ENCODE measurements around the gene MMP2. TPM values are rescaled to one million over a fixed set of nuclear protein-coding genes. Genes with fewer than 3 reads are reported as not detected.

Gene MMP2
- total RNA-seq, 3 donors from 2014 or later = 30.1 to 193 (median 153) TPM

- H3K9me3 ChIP-seq = no peaks in the 10 kb centered on the region
- H3K36me3 ChIP-seq (ENCODE audit: low read depth) = no peaks in the 10 kb centered on the region
- DNase-seq (no peak), ATAC-seq (peak; percentile 10)
- no peak overlapping the region for H3K4me3 ChIP-seq
- intact Hi-C loops (cut with DNase I, micrococcal nuclease) = no loop called here
- no peaks in the 10 kb centered on the region for H3K4me1 ChIP-seq (ENCODE audit: low read depth)
- no peak for TF ChIP-seq CTCF (IDR thresholded peaks at IDR 0.05)
Measured at GRCh38 chr16:55534756-55535155, 55.8 kb downstream of the MMP2 start.

- TF ChIP-seq CTCF (IDR thresholded peaks at IDR 0.05) = no peak
- no peaks in the 10 kb centered on the region for H3K36me3 ChIP-seq (ENCODE audit: low read depth)
- ATAC-seq (no peak), DNase-seq (no peak)
- H3K9me3 ChIP-seq = no peaks in the 10 kb centered on the region
- intact Hi-C loops (cut with DNase I, micrococcal nuclease) = no loop called here
- no peaks in the 10 kb centered on the region for H3K4me1 ChIP-seq (ENCODE audit: low read depth)
- no peak overlapping the region for H3K4me3 ChIP-seq
Measured at GRCh38 chr16:55539049-55539448, 60.1 kb downstream of the MMP2 start.

GRCh38 chr16:55539488-55539887 lies 60.5 kb downstream of the MMP2 start:
- no peak for DNase-seq
- Histone ChIP-seq H3K9me3 (no peaks in the 10 kb centered on the region), H3K4me3 (no peak overlapping the region), H3K4me1 (ENCODE audit: low read depth) (no peaks in the 10 kb centered on the region), H3K36me3 (ENCODE audit: low read depth) (no peaks in the 10 kb centered on the region)
- TF ChIP-seq CTCF (IDR thresholded peaks at IDR 0.05) = no peak
- ATAC-seq = no peak
- intact Hi-C loops (cut with DNase I, micrococcal nuclease) = no loop called here

- no peak for DNase-seq
- no peaks in the 10 kb centered on the region for H3K4me1 ChIP-seq (ENCODE audit: low read depth)
- no peak for ATAC-seq
- no peaks in the 10 kb centered on the region for H3K9me3 ChIP-seq
- intact Hi-C loops (cut with DNase I, micrococcal nuclease) = loop anchor here (10.0 kb wide), 2 partner anchors 75 to 165 kb away; no protein-coding TSS in a partner anchor
- TF ChIP-seq CTCF (IDR thresholded peaks at IDR 0.05) = no peak
- H3K36me3 ChIP-seq (ENCODE audit: low read depth) = no peaks in the 10 kb centered on the region
- H3K4me3 ChIP-seq = no peak overlapping the region
Measured at GRCh38 chr16:55540221-55540620, 61.2 kb downstream of the MMP2 start.

GRCh38 chr16:55542459-55543082 lies 63.6 kb downstream of the MMP2 start:
- H3K4me1 ChIP-seq (ENCODE audit: low read depth) = no peaks in the 10 kb centered on the region
- no peaks in the 10 kb centered on the region for H3K36me3 ChIP-seq (ENCODE audit: low read depth)
- H3K9me3 ChIP-seq = no peaks in the 10 kb centered on the region
- TF ChIP-seq CTCF (IDR thresholded peaks at IDR 0.05) = no peak
- intact Hi-C loops (cut with DNase I, micrococcal nuclease) = loop anchor here (10.0 kb wide), 2 partner anchors 78 to 162 kb away; no protein-coding TSS in a partner anchor
- ATAC-seq (no peak), DNase-seq (no peak)
- H3K4me3 ChIP-seq = no peak overlapping the region
